ENCODE data around the gene KIF26B.
A peak's percentile ranks its signal among the peaks of the same experiment; 100 is the strongest.

The KIF26B gene

GRCh38 chr1:245270972-245271371 is 116.2 kb downstream of the KIF26B start:
- no peak for FAIRE-seq
- no peak for DNase-seq (ENCODE audit: low spot score)

GRCh38 chr1:245272676-245273075 is 117.9 kb downstream of the KIF26B start:
- no peak for DNase-seq (ENCODE audit: low spot score)
- FAIRE-seq: no peak

GRCh38 chr1:245276445-245276844 is 121.7 kb downstream of the KIF26B start:
- no peak for FAIRE-seq

GRCh38 chr1:245277276-245277675 is 122.5 kb downstream of the KIF26B start:
- DNase-seq (ENCODE audit: low spot score) (no peak), FAIRE-seq (no peak)

More at GRCh38 chr1:245276445-245276844, 121.7 kb downstream of the KIF26B start:
- no peak for DNase-seq (ENCODE audit: low spot score)

- DNase-seq (ENCODE audit: low spot score): no peak
- FAIRE-seq: no peak
Measured at GRCh38 chr1:245278846-245279245, 124.1 kb downstream of the KIF26B start.

GRCh38 chr1:245279346-245279745 is 124.6 kb downstream of the KIF26B start:
- DNase-seq (ENCODE audit: low spot score) (no peak), FAIRE-seq (no peak)

- DNase-seq (ENCODE audit: low spot score) (no peak), FAIRE-seq (no peak)
Measured at GRCh38 chr1:245283001-245283400, 128.2 kb downstream of the KIF26B start.

GRCh38 chr1:245285168-245285567 is 130.4 kb downstream of the KIF26B start:
- DNase-seq (ENCODE audit: low spot score) (no peak), FAIRE-seq (no peak)

GRCh38 chr1:245288796-245289195 is 134.0 kb downstream of the KIF26B start:
- DNase-seq (ENCODE audit: low spot score) (no peak), FAIRE-seq (no peak)

GRCh38 chr1:245290836-245291235 is 136.1 kb downstream of the KIF26B start:
- DNase-seq (ENCODE audit: low spot score) (no peak), FAIRE-seq (no peak)

- FAIRE-seq (no peak), DNase-seq (ENCODE audit: low spot score) (no peak)
Measured at GRCh38 chr1:245291351-245291750, 136.6 kb downstream of the KIF26B start.

GRCh38 chr1:245292141-245292540 is 137.4 kb downstream of the KIF26B start:
- FAIRE-seq: no peak

GRCh38 chr1:245292553-245292952 is 137.8 kb downstream of the KIF26B start:
- DNase-seq (ENCODE audit: low spot score): no peak
- FAIRE-seq: no peak

More at GRCh38 chr1:245292141-245292540, 137.4 kb downstream of the KIF26B start:
- no peak for DNase-seq (ENCODE audit: low spot score)

- DNase-seq (ENCODE audit: low spot score): no peak
- no peak for FAIRE-seq
Measured at GRCh38 chr1:245294020-245294419, 139.2 kb downstream of the KIF26B start.

- FAIRE-seq: peak; percentile 73
- peak; percentile 58 for DNase-seq (ENCODE audit: low spot score)
Measured at GRCh38 chr1:245298781-245299180, 144.0 kb downstream of the KIF26B start.

- DNase-seq (ENCODE audit: low spot score) (no peak), FAIRE-seq (no peak)
Measured at GRCh38 chr1:245301162-245301580, 146.4 kb downstream of the KIF26B start.

- DNase-seq (ENCODE audit: low spot score) (no peak), FAIRE-seq (no peak)
Measured at GRCh38 chr1:245301921-245302320, 147.1 kb downstream of the KIF26B start.

- FAIRE-seq (peak; percentile 64), DNase-seq (ENCODE audit: low spot score) (peak; percentile 79)
Measured at GRCh38 chr1:245304698-245305097, 149.9 kb downstream of the KIF26B start.

- DNase-seq (ENCODE audit: low spot score): no peak
- FAIRE-seq: no peak
Measured at GRCh38 chr1:245306020-245306419, 151.2 kb downstream of the KIF26B start.

GRCh38 chr1:245306628-245307410 is 152.0 kb downstream of the KIF26B start:
- DNase-seq (ENCODE audit: low spot score) (no peak), FAIRE-seq (no peak)

- DNase-seq (ENCODE audit: low spot score) (no peak), FAIRE-seq (no peak)
Measured at GRCh38 chr1:245310571-245311531, 156.1 kb downstream of the KIF26B start.

GRCh38 chr1:245311887-245312536 is 157.2 kb downstream of the KIF26B start:
- FAIRE-seq: no peak
- no peak for DNase-seq (ENCODE audit: low spot score)

Data from RCC 7860 (cell line).